ENCODE data around the gene BCL2L12.
"Not testable (repeated sequence)": the region's sequence is repeated elsewhere in the genome, so short reads cannot be mapped to it uniquely, and the experiment has no call there.

The BCL2L12 gene

GRCh38 chr19:49713236-49713845 lies 47.6 kb downstream of the BCL2L12 start:
- DNase-seq (ENCODE audit: low spot score) = no peak

- DNase-seq (ENCODE audit: low spot score) = no peak
These were observed 50.4 kb downstream of the BCL2L12 start for GRCh38 chr19:49716154-49716553.

- DNase-seq (ENCODE audit: low spot score) = no peak
These were observed 52.8 kb downstream of the BCL2L12 start for GRCh38 chr19:49718511-49718910.

GRCh38 chr19:49718991-49719390 lies 53.3 kb downstream of the BCL2L12 start:
- no peak for DNase-seq (ENCODE audit: low spot score)

GRCh38 chr19:49719420-49719819 lies 53.7 kb downstream of the BCL2L12 start:
- not testable (repeated sequence) for DNase-seq (ENCODE audit: low spot score)

Data from kidney capillary endothelial cell (primary cell).